Measurements from ENCODE around the gene CARMIL1.

The CARMIL1 gene

DNA sequence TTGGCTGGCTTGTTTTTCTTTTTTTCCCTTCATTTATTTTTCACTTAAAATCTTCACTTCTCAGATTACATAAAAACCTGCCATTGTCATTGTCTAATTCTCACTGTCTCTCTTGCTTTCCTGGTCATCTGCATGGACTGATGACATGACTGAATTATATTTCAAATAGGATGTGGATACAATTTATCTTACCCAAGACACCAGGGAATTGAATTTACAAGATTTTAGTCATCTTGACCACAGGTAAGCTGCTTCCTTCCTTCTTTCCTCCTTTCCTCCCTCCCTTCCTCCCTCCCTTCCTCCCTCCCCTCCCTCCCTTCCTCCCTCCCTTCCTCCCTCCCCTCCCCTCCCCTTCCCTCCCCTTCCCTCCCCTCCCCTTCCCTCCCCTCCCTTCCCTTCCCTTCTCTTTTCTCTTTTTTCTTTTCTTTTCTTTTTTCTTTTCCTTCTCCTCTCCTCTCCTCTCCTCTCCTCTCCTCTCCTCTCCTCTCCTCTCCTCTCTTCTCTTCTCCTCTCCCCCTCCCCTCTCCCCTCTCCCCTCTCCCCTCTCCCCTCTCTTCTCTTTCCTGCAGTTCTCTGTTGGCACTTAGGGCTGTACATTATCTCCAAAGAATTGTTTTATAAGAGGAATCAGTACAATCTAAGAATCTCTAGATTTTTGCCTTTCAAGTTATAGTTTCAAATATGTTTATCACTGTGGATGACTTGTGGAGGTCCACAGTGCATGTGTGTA, 171.5 kb downstream of the CARMIL1 start:
- no peak for DNase-seq

DNA sequence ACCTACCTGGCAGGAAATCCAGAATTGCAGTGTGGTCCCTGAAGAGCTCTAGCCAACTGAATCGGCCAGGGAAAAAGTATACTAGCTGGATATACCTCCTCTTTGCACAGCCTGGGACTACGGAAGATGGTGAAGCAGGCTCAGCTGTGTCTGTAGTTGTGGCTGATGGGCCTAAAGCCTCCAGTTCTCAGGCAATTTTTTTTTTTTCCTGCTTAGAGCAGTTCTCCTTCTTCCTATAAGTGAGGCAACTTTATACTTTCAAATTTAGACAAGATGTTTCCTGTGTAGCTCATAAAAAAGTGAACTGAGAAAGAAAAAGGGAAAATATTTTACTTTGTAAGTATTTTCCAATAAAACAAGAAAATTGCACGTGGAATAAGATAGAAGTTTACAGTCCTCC, 172.9 kb downstream of the CARMIL1 start:
- no peak for DNase-seq

DNA sequence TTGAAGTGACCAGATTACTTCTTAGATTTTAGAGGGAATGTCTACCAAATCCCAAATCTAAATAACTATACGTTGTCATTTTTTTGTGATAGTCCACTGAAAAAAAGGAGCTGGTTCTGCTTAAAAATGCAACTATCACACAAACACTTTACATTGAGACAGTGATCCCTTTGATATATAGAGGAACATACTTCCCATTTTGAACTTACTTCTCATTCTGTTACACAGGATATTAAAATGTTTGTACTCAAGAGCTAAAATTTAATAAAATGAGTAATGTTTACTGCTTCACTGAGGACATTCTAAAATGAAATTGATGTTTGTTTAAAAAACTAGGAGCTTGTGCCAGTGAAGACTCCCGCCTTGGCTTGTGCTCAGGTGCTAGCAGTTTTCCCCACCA, 174.1 kb downstream of the CARMIL1 start:
- DNase-seq, result no peak

DNA sequence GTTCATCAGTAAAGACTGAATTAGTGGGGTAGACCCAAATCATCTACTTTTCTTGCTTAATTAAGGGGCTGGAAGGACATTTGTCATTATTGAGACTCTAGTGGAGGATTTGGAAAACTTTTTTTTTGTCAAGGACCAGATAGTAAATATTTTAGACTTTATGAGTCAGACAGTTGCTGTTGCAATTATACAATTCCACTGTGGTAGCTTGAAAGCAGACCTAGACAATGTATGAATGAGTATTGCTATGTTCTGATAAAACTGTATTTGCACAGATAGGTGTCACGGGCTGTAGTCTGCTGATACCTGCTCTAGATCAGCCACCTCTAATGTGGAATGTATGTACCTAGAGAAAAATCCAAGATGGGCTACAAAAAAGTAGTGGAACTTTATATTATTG, 175.0 kb downstream of the CARMIL1 start:
- DNase-seq, result no peak

GRCh38 chr6:25456249-25457040, 177.3 kb downstream of the CARMIL1 start:
- no peak for DNase-seq

DNA sequence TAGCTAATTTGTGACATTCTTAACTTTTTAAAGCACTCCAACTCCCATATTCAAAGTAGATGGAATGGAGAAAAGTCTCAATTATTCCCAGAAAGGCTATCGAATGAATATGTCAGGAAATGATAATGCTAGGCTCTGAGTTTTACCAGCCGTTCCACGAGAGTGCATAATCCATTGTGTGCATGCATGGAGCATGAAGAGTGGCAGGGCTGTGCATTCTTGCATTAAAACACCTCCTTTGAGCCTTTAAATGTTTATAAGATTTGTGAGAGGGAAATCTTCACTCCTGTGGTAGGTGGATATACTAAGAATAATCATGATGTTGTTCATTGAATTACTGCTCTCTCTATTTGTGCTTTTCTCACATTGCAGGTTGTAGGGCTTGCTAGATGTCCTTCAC, 178.3 kb downstream of the CARMIL1 start:
- no peak for DNase-seq

DNA sequence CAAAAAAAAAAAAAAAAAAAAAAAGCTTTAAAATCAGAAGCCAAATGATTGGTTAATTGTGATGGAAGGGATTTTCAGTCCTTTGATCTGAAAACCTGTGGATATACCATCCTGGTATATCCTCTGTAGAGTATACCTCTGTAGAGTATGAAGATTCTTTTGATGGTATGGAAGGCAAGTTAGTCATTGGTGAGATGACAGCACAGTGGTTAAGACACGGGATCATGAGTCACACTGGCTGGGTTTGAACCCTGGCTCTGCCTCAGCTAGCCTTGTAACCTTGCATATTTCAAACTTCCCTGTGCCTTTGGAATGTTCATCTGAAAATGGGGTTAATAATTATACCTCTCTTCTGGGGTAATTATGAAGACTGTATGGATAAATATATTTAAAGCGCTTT, 179.3 kb downstream of the CARMIL1 start:
- no peak for DNase-seq

DNA sequence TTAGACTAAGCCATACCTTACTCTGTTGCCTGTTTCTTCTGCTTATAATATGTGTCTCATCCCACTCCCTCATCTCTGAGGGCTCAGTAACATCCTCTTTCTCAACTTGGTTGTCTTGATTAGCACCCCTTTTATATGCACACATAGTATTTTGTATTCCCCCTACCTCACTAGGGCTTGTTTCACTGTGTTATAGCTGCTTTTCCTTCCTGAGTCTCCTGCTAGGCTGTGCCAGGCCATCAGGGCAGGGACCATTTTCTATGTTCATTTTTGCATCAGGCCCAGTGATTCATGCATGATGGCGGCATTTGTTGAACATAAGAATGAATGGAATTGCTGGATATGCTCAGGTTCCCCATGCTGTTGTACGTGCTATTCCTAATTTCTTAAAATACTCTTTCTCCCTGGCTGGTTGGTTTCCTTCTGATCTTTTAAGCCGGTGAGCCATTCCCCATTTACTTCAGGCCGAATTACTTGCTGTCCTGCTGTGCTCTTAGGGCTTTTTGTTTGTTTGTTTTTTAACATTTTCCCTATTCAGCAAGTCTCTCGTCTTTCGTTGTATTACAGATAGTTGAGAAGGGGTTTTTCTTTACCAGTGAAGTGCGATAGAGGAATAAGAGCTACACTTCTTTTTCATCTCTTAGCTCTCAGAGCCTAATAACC, 183.2 kb downstream of the CARMIL1 start:
- DNase-seq, result no peak

DNA sequence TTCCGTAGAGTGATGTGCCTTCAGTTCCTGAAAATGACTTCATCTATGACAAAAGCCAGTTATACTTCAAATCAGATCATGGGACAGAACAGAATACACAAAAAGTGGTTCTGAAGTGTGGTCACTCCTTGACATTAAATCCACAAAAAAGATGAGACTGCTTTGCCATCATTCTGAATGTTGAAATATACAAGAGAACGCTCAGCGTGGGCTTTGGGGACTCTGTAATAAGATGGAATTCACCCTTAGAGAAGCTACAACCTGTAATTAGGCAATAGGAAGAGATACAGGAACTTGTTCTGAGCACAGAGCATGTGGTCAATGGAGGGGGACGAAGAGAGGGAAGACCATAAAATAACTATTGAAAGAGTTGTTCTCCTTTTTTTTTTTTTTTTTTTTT, 184.3 kb downstream of the CARMIL1 start:
- no peak for DNase-seq

DNA sequence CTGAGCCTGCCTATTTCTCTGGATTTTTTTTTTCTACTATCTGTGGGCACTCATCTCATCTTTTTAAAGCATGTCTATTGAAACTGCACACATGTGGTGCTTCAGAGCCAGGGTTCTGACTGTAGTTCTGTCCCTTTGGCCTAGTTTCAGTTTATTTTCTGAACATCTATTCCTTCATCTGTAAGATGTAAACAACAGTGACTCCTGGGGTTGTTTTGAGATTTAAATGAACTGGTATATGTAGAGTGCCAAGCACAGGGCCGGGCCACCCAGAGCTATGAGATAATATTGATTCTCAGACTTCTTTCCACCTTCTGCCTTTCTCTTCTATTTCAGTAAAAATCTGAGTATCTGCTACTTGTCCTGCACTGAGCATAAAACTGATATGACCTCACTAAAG, 185.1 kb downstream of the CARMIL1 start:
- no peak for DNase-seq

GRCh38 chr6:25465941-25466340, 186.8 kb downstream of the CARMIL1 start:
- DNase-seq, result no peak

DNA sequence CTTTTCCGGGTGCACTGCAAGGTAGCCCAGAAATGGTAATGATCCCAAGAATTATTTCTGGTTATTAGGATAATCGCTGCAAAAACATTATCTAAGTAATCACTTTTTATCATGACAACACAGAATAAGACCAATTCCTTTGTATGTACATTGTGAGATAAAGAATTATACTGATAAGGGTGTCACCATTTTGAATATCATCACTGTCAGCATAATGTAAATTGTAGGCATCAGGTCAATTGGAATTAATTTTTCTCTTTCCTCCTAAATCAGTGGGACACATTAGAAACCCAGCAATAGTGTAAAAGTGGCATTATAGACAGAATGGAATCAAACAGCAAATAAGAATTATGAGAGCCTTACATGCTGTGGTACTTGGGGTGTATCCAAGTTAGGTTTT, 189.7 kb downstream of the CARMIL1 start:
- DNase-seq, result no peak

GRCh38 chr6:25469797-25470388, 190.7 kb downstream of the CARMIL1 start:
- DNase-seq, result no peak

DNA sequence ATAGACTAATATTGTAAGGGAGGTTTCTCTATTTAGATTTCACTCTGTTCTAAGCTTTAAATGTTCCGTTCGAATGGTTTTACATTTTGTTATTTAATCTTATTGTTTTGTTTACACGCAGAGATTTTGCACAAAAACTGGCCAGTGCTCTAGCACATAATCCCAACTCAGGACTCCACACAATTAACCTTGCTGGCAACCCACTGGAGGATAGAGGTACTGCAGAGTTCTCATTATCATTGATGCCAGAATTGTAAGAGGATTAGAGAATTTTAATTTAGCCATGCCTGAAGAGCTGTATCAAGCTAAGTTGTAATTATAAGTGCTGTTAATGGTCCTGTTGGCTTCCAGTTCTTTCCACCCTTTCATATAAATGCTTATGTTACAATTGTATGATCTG, 193.1 kb downstream of the CARMIL1 start:
- DNase-seq, result no peak

DNA sequence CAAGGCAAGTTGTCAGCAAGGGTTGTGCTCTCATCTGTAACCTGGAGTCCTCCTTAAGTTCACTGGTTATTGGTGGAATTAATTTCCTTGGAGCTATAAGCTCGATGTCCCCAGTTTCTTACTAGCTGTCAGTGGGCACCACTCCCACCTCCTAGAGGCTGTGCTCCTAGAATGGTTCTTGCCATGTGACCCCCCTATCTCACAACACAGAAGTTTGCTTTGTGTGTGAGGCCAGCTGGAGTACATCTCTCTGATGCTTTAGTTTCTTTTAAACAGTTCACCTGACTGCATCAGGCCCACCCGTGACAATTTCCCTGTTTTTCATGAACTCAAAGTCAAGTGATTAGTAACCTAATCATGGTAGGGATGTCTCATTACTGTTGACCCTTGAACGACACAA, 193.7 kb downstream of the CARMIL1 start:
- no peak for DNase-seq

DNA sequence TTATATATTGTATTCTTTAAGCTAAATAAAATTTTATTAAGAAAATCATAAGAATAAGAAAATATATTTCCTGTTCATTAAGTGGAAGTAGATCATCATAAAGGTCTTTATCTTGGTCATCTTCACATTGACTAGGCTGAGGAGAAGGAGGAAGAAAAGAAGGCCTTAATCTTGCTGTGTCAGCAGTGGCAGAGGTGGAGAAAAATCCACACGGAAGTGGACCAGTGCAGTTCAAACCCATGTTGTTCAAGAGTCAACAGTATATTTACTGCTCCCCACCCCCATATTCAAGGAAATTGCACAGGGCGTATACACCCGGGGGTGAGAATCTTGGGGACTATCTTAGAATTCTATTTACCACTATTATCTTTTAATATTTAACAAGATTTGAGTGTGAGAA, 194.3 kb downstream of the CARMIL1 start:
- no peak for DNase-seq

- DNase-seq, result no peak
These were observed 197.0 kb downstream of the CARMIL1 start for GRCh38 chr6:25476126-25476525.

GRCh38 chr6:25477006-25477590, 197.9 kb downstream of the CARMIL1 start:
- DNase-seq, result no peak

DNA sequence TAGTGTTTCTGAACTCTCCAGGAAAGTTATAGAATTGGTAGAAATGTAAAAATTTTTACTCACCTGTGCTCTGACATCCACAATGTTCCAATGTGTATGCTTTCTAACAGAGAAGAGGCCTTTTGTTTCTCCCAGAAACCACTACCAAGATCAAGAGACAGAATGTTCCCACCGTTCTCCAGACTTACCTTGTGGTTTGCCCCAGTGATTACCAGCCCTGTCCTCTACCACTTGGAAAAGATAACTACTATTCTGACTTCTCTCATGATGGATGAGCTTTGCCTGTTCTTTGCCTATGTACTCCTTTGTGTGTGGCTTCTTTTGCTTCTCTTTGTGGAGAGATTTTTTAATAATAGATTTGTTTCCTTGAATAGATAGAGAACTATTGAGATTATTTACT, 199.8 kb downstream of the CARMIL1 start:
- no peak for DNase-seq

DNA sequence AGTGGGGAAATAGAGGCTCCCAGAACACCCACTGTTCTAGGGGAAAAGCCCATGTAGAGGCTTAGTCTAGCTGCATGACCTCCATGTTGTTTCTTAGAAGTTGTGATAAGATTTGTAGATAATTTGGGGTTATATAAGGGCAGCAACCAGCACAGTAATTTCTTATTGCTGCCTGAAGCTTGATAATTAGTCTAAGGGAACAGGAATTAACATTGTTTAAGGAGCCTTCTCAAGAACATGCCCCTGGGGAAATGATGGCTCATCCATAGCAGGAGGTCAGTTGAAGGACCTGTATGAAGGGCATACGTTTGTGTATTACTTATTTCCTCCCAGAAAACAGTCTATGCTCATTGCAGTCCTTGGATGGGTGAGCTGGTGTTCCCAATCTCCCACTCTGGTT, 202.1 kb downstream of the CARMIL1 start:
- no peak for DNase-seq

GRCh38 chr6:25482996-25483395, 203.8 kb downstream of the CARMIL1 start:
- DNase-seq, result no peak

DNA sequence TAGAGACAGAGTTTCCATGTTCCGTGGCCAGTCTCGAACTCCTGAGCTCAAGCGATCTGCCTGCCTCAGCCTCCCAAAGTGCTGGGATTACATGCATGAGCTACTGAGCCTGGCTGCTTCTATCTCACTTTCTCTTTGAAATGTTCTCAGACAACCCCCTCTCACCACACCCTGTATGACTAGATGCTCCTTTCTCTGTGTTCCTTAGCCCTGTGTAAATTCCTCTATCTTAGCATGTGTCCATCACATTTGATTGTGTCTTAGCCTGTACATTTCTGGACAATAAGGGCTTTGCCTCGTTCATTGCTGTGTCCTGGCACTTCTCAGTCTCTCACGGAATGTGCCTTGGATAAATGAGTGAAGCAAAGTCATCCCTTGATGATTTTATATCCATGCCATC, 204.8 kb downstream of the CARMIL1 start:
- DNase-seq, result no peak

GRCh38 chr6:25484900-25485299, 205.7 kb downstream of the CARMIL1 start:
- DNase-seq, result no peak

Data from NCI-H2171 (cell line).